RWPE1 (cell line): ENCODE data around the gene IRF4.
"Not testable (repeated sequence)": the region's sequence is repeated elsewhere in the genome, so short reads cannot be mapped to it uniquely, and the experiment has no call there.

Experiments
- CTCF ChIA-PET: fragments of 350-600 bp; sonication (Branson Sonifier 250); formaldehyde crosslinking; extraction: SDS; loops from one replicate; lab custom pipeline; 2021; lab: Yijun Ruan, JAX
- POLR2A ChIA-PET: fragments of 400-600 bp; formaldehyde crosslinking; extraction: SDS; loops from one replicate; lab custom pipeline; 2020; ENCODE audit warnings: antibody characterized with exemption; ENCODE audit not compliant: low non-redundant PET; lab: Yijun Ruan, JAX
- DNase-seq: peaks from one replicate; pipeline ENCODE4 v3.0.0; 2012; ENCODE audit warnings: low spot score
- H3K27ac ChIP-seq: fragments of 450-650 bp; 2 replicates; pipeline ENCODE4 v1.5.1; 2017
- CTCF ChIP-seq: fragments of 450-650 bp; conservative IDR thresholded peaks from 2 replicates; pipeline ENCODE4 v1.5.1; 2017; ENCODE audit warnings: low read depth, mild to moderate bottlenecking

The IRF4 gene

GRCh38 chr6:369559-370431 is 21.8 kb upstream of the IRF4 start:
- no peak overlapping the region for H3K27ac ChIP-seq
- no peak for DNase-seq
- POLR2A ChIA-PET = no interaction called here
- CTCF ChIA-PET = interaction anchor here (0.6 kb wide), 1 partner anchor 1288 kb away, joined by 3 read pairs; no protein-coding TSS in a partner anchor
- TF ChIP-seq CTCF = no peak

- H3K27ac ChIP-seq = no peak overlapping the region
- DNase-seq = no peak
- CTCF ChIA-PET = no interaction called here
- POLR2A ChIA-PET = no interaction called here
- TF ChIP-seq CTCF = no peak
Measured at GRCh38 chr6:370555-370954, 21.0 kb upstream of the IRF4 start.

- POLR2A ChIA-PET = interaction anchor here (0.6 kb wide), 1 partner anchor 18 kb away, joined by 3 read pairs; no protein-coding TSS in a partner anchor
- DNase-seq, H3K27ac ChIP-seq, CTCF ChIA-PET: not testable (repeated sequence)
Measured at GRCh38 chr6:371851-372250, 19.7 kb upstream of the IRF4 start.

GRCh38 chr6:372336-372911 is 19.1 kb upstream of the IRF4 start:
- CTCF ChIA-PET = interaction anchor here (0.8 kb wide), 1 partner anchor 184 kb away, joined by 3 read pairs; no protein-coding TSS in a partner anchor
- TF ChIP-seq CTCF = no peak
- H3K27ac ChIP-seq = no peak overlapping the region
- DNase-seq = no peak
- POLR2A ChIA-PET = interaction anchor here (0.6 kb wide), 1 partner anchor 17 kb away, joined by 3 read pairs; no protein-coding TSS in a partner anchor

GRCh38 chr6:373031-373430 is 18.5 kb upstream of the IRF4 start:
- CTCF ChIA-PET = interaction anchor here (0.8 kb wide), 1 partner anchor 184 kb away, joined by 3 read pairs; no protein-coding TSS in a partner anchor
- H3K27ac ChIP-seq = no peak overlapping the region
- no peak for TF ChIP-seq CTCF
- POLR2A ChIA-PET = no interaction called here
- DNase-seq = no peak

GRCh38 chr6:373773-374724 is 17.5 kb upstream of the IRF4 start:
- TF ChIP-seq CTCF = no peak
- H3K27ac ChIP-seq = no peak overlapping the region
- POLR2A ChIA-PET = no interaction called here
- no peak for DNase-seq
- CTCF ChIA-PET = interaction anchor here (0.6 to 0.7 kb wide), 2 partner anchors 102 to 169 kb away, joined by 3 read pairs; no protein-coding TSS in a partner anchor
